Melanocyte of skin (primary cell): ENCODE data around the gene FAM136A. TPM values are rescaled to one million over a fixed set of nuclear protein-coding genes. Genes with fewer than 3 reads are reported as not detected.

Source experiments
- small RNA-seq, 2 donors: library from RNA; depleted of rRNA; stranded (forward); fragments of <200 nt; gene quantifications; one replicate each; pipeline ENCODE3, GENCODE V24; 2012
- total RNA-seq, 2 donors: library from RNA; depleted of rRNA; stranded (reverse); fragments of >200 nt; gene quantifications; 2 replicates each; pipeline ENCODE4 v1.2.3, GENCODE V29; 2012

The FAM136A gene
- total RNA-seq, result 10 to 100 TPM; 22.0 to 42.6 TPM

GRCh38 chr2:70301344-70302194, at the start of gene FAM136A:
Gene FAM136A (minus strand): TSS chr2:70302067. CDS start chr2:70302011, 56 bp downstream.

DNA sequence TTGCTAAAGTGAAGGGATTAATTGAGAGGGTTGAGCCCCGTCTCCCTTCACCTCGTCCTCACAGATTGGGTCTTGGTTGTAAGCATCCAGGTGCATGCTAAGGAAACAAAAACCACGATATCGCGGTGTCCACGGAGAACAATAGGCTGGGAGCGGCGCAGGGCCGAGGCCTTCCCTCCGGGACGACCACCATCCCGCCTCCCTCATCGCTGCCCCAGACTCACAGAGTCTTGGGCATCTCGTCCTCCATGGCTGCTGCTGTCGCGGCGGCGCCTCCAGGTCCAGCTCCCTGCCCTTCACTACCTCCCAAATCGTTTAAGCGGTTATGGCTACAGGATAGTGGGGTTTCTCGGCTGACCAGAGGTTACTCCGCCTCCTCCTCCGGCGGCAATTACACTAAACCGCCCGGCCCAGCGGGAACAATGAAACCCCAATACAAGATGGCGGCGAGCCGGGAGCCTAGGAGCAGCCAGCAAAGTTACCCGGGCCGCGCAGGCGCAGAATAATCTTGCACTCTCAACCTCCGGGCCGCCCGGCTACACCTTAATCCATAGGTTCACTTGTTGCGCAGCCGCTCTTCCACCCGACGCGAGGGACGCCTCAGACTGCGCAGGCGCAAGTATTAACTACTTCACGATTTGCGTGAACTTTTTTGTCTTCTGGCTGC, 53.6 kb downstream of the FAM136A start, which contains the start of gene TIA1:
TSS of gene TIA1 (minus strand) at position 448 of the 667 bp plus-strand sequence. CDS start at position 250, 198 bp downstream.

Small RNA genes lying within 50 kb of the gene (small RNA-seq; reads per million reads assigned to genes)
- gene AC016700.2, result 0 reads per million in 2 donors
- gene MIR1285-2, result 0 reads per million in 2 donors

Other genes with a start within 250 kb of the FAM136A start
- 10 to 100 TPM; 39.2 to 73.6 TPM for gene PCBP1, start 214.6 kb downstream of the FAM136A start, total RNA-seq
- 10 to 100 TPM; 18.0 to 18.2 TPM for gene C2orf42, start 111.0 kb downstream of the FAM136A start, total RNA-seq
- gene TIA1, start 53.4 kb downstream of the FAM136A start, total RNA-seq, result 10 to 100 TPM; 70.3 to 71.2 TPM
- gene PCYOX1, start 43.9 kb downstream of the FAM136A start, total RNA-seq, result 10 to 100 TPM; 22.0 TPM
- 100 to 1,000 TPM in 1 of 2 donors, 10 to 100 TPM in 1; 89.5 to 275 TPM for gene SNRPG, start 8.3 kb downstream of the FAM136A start, total RNA-seq